A549 (cell line): Measurements from ENCODE around the gene GALNT14. TPM values are rescaled to one million over a fixed set of nuclear protein-coding genes. Genes with fewer than 3 reads are reported as not detected.

ENCODE experiments used
- ATAC-seq, 2 experiments: fragments of 200-7000 bp in 1 of 2; fragments of >200 bp in 1 of 2; cut with Nextera tagmentation in 1 of 2; cut with Tn5 transposase in 1 of 2; 3 replicates each; pipeline versions ENCODE4 v1.8.0 to v1.9.1; 2018 to 2020; ENCODE audit warnings: mild to moderate bottlenecking in 1 of 2, moderate library complexity in 1 of 2
- CTCF ChIA-PET: fragments of 300-600 bp; sonication (Branson Sonifier 250); formaldehyde crosslinking; extraction: SDS; loops from one replicate; lab custom pipeline; 2021; ENCODE audit warnings: antibody characterized with exemption, inconsistent platforms; lab: Yijun Ruan, JAX
- POLR2A ChIA-PET: fragments of 350-600 bp; formaldehyde crosslinking; extraction: SDS; loops from one replicate; lab custom pipeline; 2021; ENCODE audit warnings: antibody characterized with exemption, inconsistent platforms; lab: Yijun Ruan, JAX
- DNase-seq, 2 experiments: peaks; one replicate each; pipeline versions ENCODE4 v3.0.0 to v3.0.0-alpha.2; 2011 to 2016; ENCODE audit warnings: low read depth in 1 of 2, low spot score in 1 of 2
- FAIRE-seq: peaks from 2 replicates; lab custom pipeline; 2011; peaks lifted over from hg19 to GRCh38; lab: Jason Lieb, UNC
- H3K27ac ChIP-seq, 2 experiments: fragments of >200 bp; sonication (Bioruptor Twin); formaldehyde crosslinking; 3 replicates each; pipeline ENCODE4 v1.5.1; 2016 to 2017
- H3K4me1 ChIP-seq: fragments of >200 bp; sonication (Bioruptor Twin); formaldehyde crosslinking; 3 replicates; pipeline ENCODE4 v1.6.1; 2016
- H3K4me2 ChIP-seq: fragments of >200 bp; sonication (Bioruptor Twin); formaldehyde crosslinking; 3 replicates; pipeline ENCODE4 v1.6.1; 2016
- H3K4me3 ChIP-seq: fragments of >200 bp; sonication (Bioruptor Twin); formaldehyde crosslinking; 3 replicates; pipeline ENCODE4 v1.5.1; 2016
- H3K9me3 ChIP-seq: fragments of >200 bp; sonication (Bioruptor Twin); formaldehyde crosslinking; 3 replicates; pipeline ENCODE4 v1.6.1; 2016
- CHD2 ChIP-seq: fragments of 150-350 bp; IDR thresholded peaks from 2 replicates; pipeline ENCODE4 v1.6.1; 2014; ENCODE audit warnings: low read length; ENCODE audit not compliant: partially characterized antibody
- CHD4 ChIP-seq: fragments of 200-600 bp; sonication (generic); IDR thresholded peaks from 2 replicates; pipeline ENCODE4 v1.6.1; 2016; ENCODE audit warnings: antibody characterized with exemption, mild to moderate bottlenecking, borderline replicate concordance
- JUN ChIP-seq, 2 experiments: fragments of >200 bp; sonication (Bioruptor Twin); formaldehyde crosslinking; IDR thresholded peaks; 2 replicates in 1 of 2; 3 replicates in 1 of 2; pipeline ENCODE4 v1.6.1; 2016 to 2017
- MAZ ChIP-seq: fragments of 150-350 bp; IDR thresholded peaks from 2 replicates; pipeline ENCODE4 v1.6.1; 2014; ENCODE audit warnings: antibody characterized with exemption, low read depth, low read length, borderline replicate concordance
- MYC ChIP-seq: IDR thresholded peaks from 2 replicates; pipeline ENCODE4 v1.6.1; 2012; ENCODE audit warnings: mild to moderate bottlenecking, inconsistent platforms, low read length, improper control_type of control experiment, borderline replicate concordance
- NPAS2 ChIP-seq: fragments of 250-450 bp; sonication (Bioruptor Pico); IDR thresholded peaks from 2 replicates; pipeline ENCODE4 v1.8.0; 2022; ENCODE audit warnings: mild to moderate bottlenecking, moderate library complexity, borderline replicate concordance
- NR3C1 ChIP-seq: fragments of >200 bp; sonication (Bioruptor Twin); formaldehyde crosslinking; IDR thresholded peaks from 3 replicates; pipeline ENCODE4 v1.6.1; 2017
- PHF8 ChIP-seq: fragments of 200-600 bp; sonication (generic); IDR thresholded peaks from 2 replicates; pipeline ENCODE4 v1.6.1; 2016; ENCODE audit warnings: low read depth, mild to moderate bottlenecking, antibody characterized with exemption, moderate library complexity, borderline replicate concordance
- RAD21 ChIP-seq, 2 experiments: fragments of >200 bp in 1 of 2; sonication (Bioruptor Twin) in 1 of 2; formaldehyde crosslinking in 1 of 2; IDR thresholded peaks in 1 of 2; conservative IDR thresholded peaks in 1 of 2; 2 replicates in 1 of 2; 3 replicates in 1 of 2; pipeline ENCODE4 v1.6.1; 2012 to 2018; ENCODE audit warnings: inconsistent platforms in 1 of 2
- RFX5 ChIP-seq: fragments of 450-650 bp; IDR thresholded peaks from 2 replicates; pipeline ENCODE4 v1.7.1; 2014; ENCODE audit warnings: antibody characterized with exemption, mild to moderate bottlenecking, moderate library complexity
- SMC3 ChIP-seq: fragments of >200 bp; sonication (Bioruptor Twin); formaldehyde crosslinking; IDR thresholded peaks from 3 replicates; pipeline ENCODE4 v1.6.1; 2018; ENCODE audit warnings: inconsistent platforms
- SREBF2 ChIP-seq: fragments of 450-650 bp; IDR thresholded peaks from 2 replicates; pipeline ENCODE4 v1.6.1; 2014; ENCODE audit warnings: mild to moderate bottlenecking, moderate library complexity
- TFCP2L1 ChIP-seq: fragments of 250-450 bp; sonication (Bioruptor Pico); IDR thresholded peaks from 2 replicates; pipeline ENCODE4 v1.5.0; 2021; ENCODE audit warnings: mild to moderate bottlenecking
- TP53 ChIP-seq: fragments of 250-450 bp; sonication (Bioruptor Pico); IDR thresholded peaks from 2 replicates; pipeline ENCODE4 v1.5.0; 2021; ENCODE audit warnings: mild to moderate bottlenecking, moderate library complexity
- ZFP36 ChIP-seq: fragments of 450-650 bp; IDR thresholded peaks from 2 replicates; pipeline ENCODE4 v1.6.1; 2014; ENCODE audit warnings: borderline replicate concordance; ENCODE audit not compliant: partially characterized antibody
- WGBS: methylation state at CpG from one replicate; pipeline ENCODE4 v1.1.6; 2017; ENCODE audit errors: missing lambda C conversion rate; 5-methylcytosine and 5-hydroxymethylcytosine counted together
- polyA plus RNA-seq, 4 experiments: library from polyadenylated mRNA; depleted of rRNA in 3 of 4; stranded (reverse); fragments of >200 nt; fragmentation: RNase III in 1 of 4; extraction: RNeasy Plus Mini Kit Qiagen cat#74134 plus additional on column Dnase treatment in 1 of 4; gene quantifications; 2 replicates in 3 of 4; 3 replicates in 1 of 4; pipeline ENCODE4 v1.2.3, GENCODE V29; 2011 to 2017
- TF ChIP-seq, protein P1 (sequence below): fragments of >200 bp; sonication (Bioruptor Twin); formaldehyde crosslinking; IDR thresholded peaks from 2 replicates; pipeline ENCODE4 v1.6.1; 2016
- TF ChIP-seq, protein P2 (sequence below): fragments of 250-450 bp; sonication (Bioruptor Pico); IDR thresholded peaks from 2 replicates; pipeline ENCODE4 v1.5.0; 2021; ENCODE audit warnings: mild to moderate bottlenecking, moderate library complexity, borderline replicate concordance
- TF ChIP-seq, protein P3 (sequence below): fragments of 150-350 bp; IDR thresholded peaks from 2 replicates; pipeline ENCODE4 v1.6.1; 2014; ENCODE audit warnings: low read depth, mild to moderate bottlenecking, low read length
- TF ChIP-seq, protein P4 (sequence below): fragments of 200-600 bp; sonication (generic); IDR thresholded peaks from 2 replicates; pipeline ENCODE4 v1.6.1; 2016; ENCODE audit warnings: antibody characterized with exemption, mild to moderate bottlenecking, moderate library complexity
- TF ChIP-seq, protein P5 (sequence below): fragments of >200 bp; sonication (Bioruptor Twin); formaldehyde crosslinking; IDR thresholded peaks from 3 replicates; pipeline ENCODE4 v1.5.1; 2016

GALNT14 gene
- polyA plus RNA-seq, 2 of the 4 experiments (the other 2 are of a cell fraction) = 34.4 to 38.3 TPM

DNA sequence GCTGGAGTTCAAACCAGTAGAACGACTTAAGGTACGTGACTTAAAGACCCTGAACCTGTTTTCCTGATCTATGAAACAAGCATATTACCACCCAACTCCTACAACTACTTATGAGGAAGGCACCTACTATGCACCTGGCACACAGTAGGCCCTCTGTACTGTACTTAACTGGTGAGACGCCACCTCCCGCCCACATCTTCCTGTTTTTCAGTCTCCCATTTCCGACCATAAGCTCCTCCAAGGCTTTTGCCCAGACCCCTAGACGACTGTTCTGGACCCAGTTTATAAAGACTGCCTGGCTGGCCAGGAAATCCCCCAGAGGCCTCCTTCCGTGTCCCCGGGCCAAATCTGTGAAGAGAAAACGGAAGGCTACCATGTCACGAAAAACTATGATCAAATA lies 1.5 kb downstream of the GALNT14 start:
- FAIRE-seq (no peak), ATAC-seq (no peak), DNase-seq (no peak)
- H3K27ac ChIP-seq = peak overlapping the region; percentile 79 to 88
- WGBS = 64% methylated on average over 10 of the region's 10 CpGs
- TF ChIP-seq RAD21 (conservative IDR thresholded peaks at IDR 0.05 in 1 of 2, IDR thresholded peaks at IDR 0.05 in 1 of 2) (no peak), MYC (no peak), MAZ (no peak), SREBF2 (no peak), ZFP36 (no peak)
- H3K9me3 ChIP-seq = no peaks in the 10 kb centered on the region
- H3K4me3 ChIP-seq = peak overlapping the region; percentile 63
- ChIA-PET POLR2A (no interaction called here), CTCF (interaction anchor here (0.6 to 9.5 kb wide), 13 partner anchors 14 to 276 kb away, joined by 3 to 102 read pairs (median 5); no protein-coding TSS in a partner anchor)
- peak overlapping the region; percentile 90 for H3K4me2 ChIP-seq
- peaks cover 11% of the 10 kb centered on the region for H3K4me1 ChIP-seq

DNA sequence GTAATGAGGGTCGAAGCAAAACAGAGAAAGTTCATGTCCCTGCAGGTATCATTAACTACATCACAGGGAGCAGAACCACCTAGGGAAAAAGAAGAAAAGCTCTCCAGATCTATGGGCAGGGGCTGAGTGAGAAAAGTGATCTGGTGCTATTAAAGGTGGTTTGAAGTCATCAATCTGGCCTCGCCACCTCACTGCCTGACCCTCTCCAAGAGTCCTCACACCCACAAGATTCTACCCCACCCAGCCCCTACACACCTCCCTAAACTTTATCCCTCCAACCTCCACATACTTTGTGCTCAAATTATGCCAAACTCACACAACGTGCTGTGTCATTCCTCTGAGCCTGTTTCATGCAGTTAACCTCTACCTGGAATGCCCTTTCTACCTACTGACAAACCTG lies 2.2 kb downstream of the GALNT14 start:
- Histone ChIP-seq H3K4me2 (peak overlapping the region; percentile 90), H3K4me1 (peaks cover 11% of the 10 kb centered on the region), H3K27ac (0 out of 6 replicates have a peak overlapping the region, but pooled peaks of 1 of the 2 experiments have one; percentile 10), H3K4me3 (no peak overlapping the region), H3K9me3 (no peaks in the 10 kb centered on the region)
- no peak for TF ChIP-seq MAZ
- TF ChIP-seq ZFP36 = no peak
- TF ChIP-seq, protein P1, sequence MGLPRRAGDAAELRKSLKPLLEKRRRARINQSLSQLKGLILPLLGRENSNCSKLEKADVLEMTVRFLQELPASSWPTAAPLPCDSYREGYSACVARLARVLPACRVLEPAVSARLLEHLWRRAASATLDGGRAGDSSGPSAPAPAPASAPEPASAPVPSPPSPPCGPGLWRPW = no peak
- TF ChIP-seq SMC3 = no peak
- no peak for TF ChIP-seq RAD21 (conservative IDR thresholded peaks at IDR 0.05 in 1 of 2, IDR thresholded peaks at IDR 0.05 in 1 of 2)
- TF ChIP-seq NR3C1 = no peak
- no peak for TF ChIP-seq RFX5
- TF ChIP-seq CHD4 = no peak
- TF ChIP-seq, protein P2, sequence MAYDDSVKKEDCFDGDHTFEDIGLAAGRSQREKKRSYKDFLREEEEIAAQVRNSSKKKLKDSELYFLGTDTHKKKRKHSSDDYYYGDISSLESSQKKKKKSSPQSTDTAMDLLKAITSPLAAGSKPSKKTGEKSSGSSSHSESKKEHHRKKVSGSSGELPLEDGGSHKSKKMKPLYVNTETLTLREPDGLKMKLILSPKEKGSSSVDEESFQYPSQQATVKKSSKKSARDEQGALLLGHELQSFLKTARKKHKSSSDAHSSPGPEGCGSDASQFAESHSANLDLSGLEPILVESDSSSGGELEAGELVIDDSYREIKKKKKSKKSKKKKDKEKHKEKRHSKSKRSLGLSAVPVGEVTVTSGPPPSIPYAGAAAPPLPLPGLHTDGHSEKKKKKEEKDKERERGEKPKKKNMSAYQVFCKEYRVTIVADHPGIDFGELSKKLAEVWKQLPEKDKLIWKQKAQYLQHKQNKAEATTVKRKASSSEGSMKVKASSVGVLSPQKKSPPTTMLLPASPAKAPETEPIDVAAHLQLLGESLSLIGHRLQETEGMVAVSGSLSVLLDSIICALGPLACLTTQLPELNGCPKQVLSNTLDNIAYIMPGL (CRISPR knock-in tag) = no peak
- no peak for TF ChIP-seq PHF8
- TF ChIP-seq NPAS2 = no peak
- TF ChIP-seq, protein P3, sequence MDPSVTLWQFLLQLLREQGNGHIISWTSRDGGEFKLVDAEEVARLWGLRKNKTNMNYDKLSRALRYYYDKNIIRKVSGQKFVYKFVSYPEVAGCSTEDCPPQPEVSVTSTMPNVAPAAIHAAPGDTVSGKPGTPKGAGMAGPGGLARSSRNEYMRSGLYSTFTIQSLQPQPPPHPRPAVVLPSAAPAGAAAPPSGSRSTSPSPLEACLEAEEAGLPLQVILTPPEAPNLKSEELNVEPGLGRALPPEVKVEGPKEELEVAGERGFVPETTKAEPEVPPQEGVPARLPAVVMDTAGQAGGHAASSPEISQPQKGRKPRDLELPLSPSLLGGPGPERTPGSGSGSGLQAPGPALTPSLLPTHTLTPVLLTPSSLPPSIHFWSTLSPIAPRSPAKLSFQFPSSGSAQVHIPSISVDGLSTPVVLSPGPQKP = no peak
- no peak for TF ChIP-seq TFCP2L1 (CRISPR knock-in tag)
- FAIRE-seq (no peak), ATAC-seq (no peak), DNase-seq (no peak)
- ChIA-PET CTCF (interaction anchor here (1.4 to 6.8 kb wide), 2 partner anchors 14 to 22 kb away, joined by 3 to 79 read pairs; no protein-coding TSS in a partner anchor), POLR2A (no interaction called here)
- 75% methylated on average over 3 of the region's 3 CpGs for WGBS

DNA sequence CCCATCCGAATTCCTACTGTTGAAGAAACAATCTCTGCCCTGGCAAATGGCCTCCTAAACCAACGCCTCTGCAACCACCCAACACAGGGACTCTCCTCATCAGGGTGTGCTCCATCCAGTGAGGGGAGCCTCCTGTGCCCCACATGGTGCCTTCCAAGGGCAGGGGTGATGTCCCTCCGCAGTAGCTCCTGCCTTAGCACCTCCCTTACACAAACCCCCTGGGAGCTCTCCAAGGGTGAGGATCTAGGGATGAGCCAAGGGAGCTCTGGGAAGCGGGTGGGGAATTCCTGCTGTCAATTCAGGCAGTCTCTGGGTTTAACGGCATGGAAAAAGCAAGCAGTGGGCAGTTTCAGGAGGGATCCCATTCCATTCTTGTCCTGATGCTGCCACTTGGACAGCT lies 3.8 kb downstream of the GALNT14 start:
- H3K4me1 ChIP-seq = peaks cover 11% of the 10 kb centered on the region
- WGBS = 87% methylated on average over 5 of the region's 5 CpGs
- no peak overlapping the region for H3K27ac ChIP-seq
- ChIA-PET CTCF (interaction anchor here (0.6 to 1.7 kb wide), 7 partner anchors 18 to 970 kb away, joined by 3 to 5 read pairs (median 3); no protein-coding TSS in a partner anchor), POLR2A (no interaction called here)
- FAIRE-seq (no peak), DNase-seq (no peak), ATAC-seq (no peak)
- TF ChIP-seq, protein P4, sequence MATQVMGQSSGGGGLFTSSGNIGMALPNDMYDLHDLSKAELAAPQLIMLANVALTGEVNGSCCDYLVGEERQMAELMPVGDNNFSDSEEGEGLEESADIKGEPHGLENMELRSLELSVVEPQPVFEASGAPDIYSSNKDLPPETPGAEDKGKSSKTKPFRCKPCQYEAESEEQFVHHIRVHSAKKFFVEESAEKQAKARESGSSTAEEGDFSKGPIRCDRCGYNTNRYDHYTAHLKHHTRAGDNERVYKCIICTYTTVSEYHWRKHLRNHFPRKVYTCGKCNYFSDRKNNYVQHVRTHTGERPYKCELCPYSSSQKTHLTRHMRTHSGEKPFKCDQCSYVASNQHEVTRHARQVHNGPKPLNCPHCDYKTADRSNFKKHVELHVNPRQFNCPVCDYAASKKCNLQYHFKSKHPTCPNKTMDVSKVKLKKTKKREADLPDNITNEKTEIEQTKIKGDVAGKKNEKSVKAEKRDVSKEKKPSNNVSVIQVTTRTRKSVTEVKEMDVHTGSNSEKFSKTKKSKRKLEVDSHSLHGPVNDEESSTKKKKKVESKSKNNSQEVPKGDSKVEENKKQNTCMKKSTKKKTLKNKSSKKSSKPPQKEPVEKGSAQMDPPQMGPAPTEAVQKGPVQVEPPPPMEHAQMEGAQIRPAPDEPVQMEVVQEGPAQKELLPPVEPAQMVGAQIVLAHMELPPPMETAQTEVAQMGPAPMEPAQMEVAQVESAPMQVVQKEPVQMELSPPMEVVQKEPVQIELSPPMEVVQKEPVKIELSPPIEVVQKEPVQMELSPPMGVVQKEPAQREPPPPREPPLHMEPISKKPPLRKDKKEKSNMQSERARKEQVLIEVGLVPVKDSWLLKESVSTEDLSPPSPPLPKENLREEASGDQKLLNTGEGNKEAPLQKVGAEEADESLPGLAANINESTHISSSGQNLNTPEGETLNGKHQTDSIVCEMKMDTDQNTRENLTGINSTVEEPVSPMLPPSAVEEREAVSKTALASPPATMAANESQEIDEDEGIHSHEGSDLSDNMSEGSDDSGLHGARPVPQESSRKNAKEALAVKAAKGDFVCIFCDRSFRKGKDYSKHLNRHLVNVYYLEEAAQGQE = no peak
- TF ChIP-seq TP53 (CRISPR knock-in tag) = no peak
- TF ChIP-seq CHD2 = no peak
- TF ChIP-seq, protein P5, sequence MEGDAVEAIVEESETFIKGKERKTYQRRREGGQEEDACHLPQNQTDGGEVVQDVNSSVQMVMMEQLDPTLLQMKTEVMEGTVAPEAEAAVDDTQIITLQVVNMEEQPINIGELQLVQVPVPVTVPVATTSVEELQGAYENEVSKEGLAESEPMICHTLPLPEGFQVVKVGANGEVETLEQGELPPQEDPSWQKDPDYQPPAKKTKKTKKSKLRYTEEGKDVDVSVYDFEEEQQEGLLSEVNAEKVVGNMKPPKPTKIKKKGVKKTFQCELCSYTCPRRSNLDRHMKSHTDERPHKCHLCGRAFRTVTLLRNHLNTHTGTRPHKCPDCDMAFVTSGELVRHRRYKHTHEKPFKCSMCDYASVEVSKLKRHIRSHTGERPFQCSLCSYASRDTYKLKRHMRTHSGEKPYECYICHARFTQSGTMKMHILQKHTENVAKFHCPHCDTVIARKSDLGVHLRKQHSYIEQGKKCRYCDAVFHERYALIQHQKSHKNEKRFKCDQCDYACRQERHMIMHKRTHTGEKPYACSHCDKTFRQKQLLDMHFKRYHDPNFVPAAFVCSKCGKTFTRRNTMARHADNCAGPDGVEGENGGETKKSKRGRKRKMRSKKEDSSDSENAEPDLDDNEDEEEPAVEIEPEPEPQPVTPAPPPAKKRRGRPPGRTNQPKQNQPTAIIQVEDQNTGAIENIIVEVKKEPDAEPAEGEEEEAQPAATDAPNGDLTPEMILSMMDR = no peak
- TF ChIP-seq SMC3 = no peak
- no peak for TF ChIP-seq JUN (IDR thresholded peaks at IDR 0.05)
- H3K4me3 ChIP-seq = no peak overlapping the region
- H3K4me2 ChIP-seq = no peak overlapping the region
- H3K9me3 ChIP-seq = no peaks in the 10 kb centered on the region
